Endothelial cell of umbilical vein (primary cell): Measurements from ENCODE around the gene APOF. TPM values are rescaled to one million over a fixed set of nuclear protein-coding genes. Genes with fewer than 3 reads are reported as not detected.

Experiments
- BruUV-seq: library from RNA; stranded (reverse); fragments of 400-500 nt; replicated peaks from 2 replicates; lab custom pipeline; 2021; lab: Mats Ljungman, UMichigan
- CTCF ChIA-PET: fragments of 300-600, 350-600 bp; sonication (Branson Sonifier 250); formaldehyde crosslinking; loops from one replicate; lab custom pipeline; 2021; ENCODE audit warnings: antibody characterized with exemption, inconsistent platforms; lab: Charles Lee
- POLR2A ChIA-PET: fragments of 300-600, 350-600 bp; sonication (Branson Sonifier 250); formaldehyde crosslinking; loops from one replicate; lab custom pipeline; 2021; ENCODE audit warnings: antibody characterized with exemption, inconsistent platforms; lab: Charles Lee
- DNase-seq: peaks from one replicate; pipeline ENCODE4 v3.0.0-alpha.2; 2011; ENCODE audit warnings: low read depth, low spot score
- FAIRE-seq: peaks from 2 replicates; lab custom pipeline; 2011; peaks lifted over from hg19 to GRCh38; lab: Jason Lieb, UNC
- H2AFZ ChIP-seq: 2 replicates; pipeline ENCODE4 v1.6.0; 2012; ENCODE audit warnings: low read depth, low read length, control low read depth, inconsistent platforms
- H3K27ac ChIP-seq: 2 replicates; pipeline ENCODE4 v1.5.1; 2011; ENCODE audit warnings: low read depth, mild to moderate bottlenecking, control low read depth, low read length, moderate library complexity; ENCODE audit not compliant: insufficient read depth
- H3K27me3 ChIP-seq, 2 experiments: 2 replicates each; pipeline versions ENCODE4 v1.6.0 to v1.6.1; 2011; ENCODE audit warnings: low read length in 2 of 2, mixed read lengths in 1 of 2; ENCODE audit not compliant: control insufficient read depth in 2 of 2, insufficient read depth in 2 of 2
- H3K36me3 ChIP-seq, 2 experiments: 2 replicates in 1 of 2; 3 replicates in 1 of 2; pipeline ENCODE4 v1.5.1; 2011; ENCODE audit warnings: low read length in 2 of 2, mild to moderate bottlenecking in 1 of 2, moderate library complexity in 1 of 2; ENCODE audit not compliant: control insufficient read depth in 2 of 2, insufficient read depth in 2 of 2; ENCODE audit errors: extremely low read depth in 1 of 2
- H3K4me1 ChIP-seq: 3 replicates; pipeline ENCODE4 v1.5.1; 2011; ENCODE audit warnings: mild to moderate bottlenecking, low read length; ENCODE audit not compliant: control insufficient read depth, insufficient read depth; ENCODE audit errors: extremely low read depth
- H3K4me2 ChIP-seq: 2 replicates; pipeline ENCODE4 v1.6.1; 2011; ENCODE audit warnings: low read length, control low read depth, mixed read lengths; ENCODE audit not compliant: insufficient read depth
- H3K4me3 ChIP-seq, 3 experiments: fragments of 200-600 bp in 1 of 3; sonication (generic), shearing (Covaris generic) in 1 of 3; replicated peaks in 1 of 3; 2 replicates each; pipeline ENCODE4 v1.5.1; 2011 to 2016; ENCODE audit warnings: control low read depth in 3 of 3, low read length in 3 of 3, mild to moderate bottlenecking in 2 of 3, inconsistent platforms in 1 of 3, low read depth in 1 of 3, moderate library complexity in 1 of 3; ENCODE audit not compliant: insufficient read depth in 1 of 3
- H3K79me2 ChIP-seq: 2 replicates; pipeline ENCODE4 v1.6.0; 2012; ENCODE audit warnings: low read length, inconsistent platforms; ENCODE audit not compliant: control insufficient read depth, insufficient read depth
- H3K9ac ChIP-seq: replicated peaks from 2 replicates; pipeline ENCODE3; 2011; ENCODE audit warnings: low read length, control low read depth; ENCODE audit not compliant: insufficient read depth; ENCODE audit errors: extremely low read depth
- H3K9me1 ChIP-seq: replicated peaks from 3 replicates; pipeline ENCODE4 v1.6.0; 2011; ENCODE audit warnings: mild to moderate bottlenecking, low read length; ENCODE audit not compliant: control insufficient read depth, insufficient read depth; ENCODE audit errors: extremely low read depth
- H3K9me3 ChIP-seq: replicated peaks from 2 replicates; pipeline ENCODE4 v1.5.1; 2012; ENCODE audit warnings: low read length, inconsistent platforms; ENCODE audit not compliant: control insufficient read depth, insufficient read depth
- H4K20me1 ChIP-seq: replicated peaks from 2 replicates; pipeline ENCODE3; 2011; ENCODE audit warnings: mild to moderate bottlenecking, low read length; ENCODE audit not compliant: control insufficient read depth, insufficient read depth; ENCODE audit errors: extremely low read depth
- CTCF ChIP-seq, 2 donors: IDR thresholded peaks; 1 replicate in 1 of 2; 2 replicates in 1 of 2; pipeline ENCODE4 v1.5.1; 2011; ENCODE audit warnings: low read length in 2 of 2, mild to moderate bottlenecking in 2 of 2, moderate library complexity in 2 of 2, control low read depth in 1 of 2, inconsistent platforms in 1 of 2, low read depth in 1 of 2; ENCODE audit not compliant: insufficient read depth in 1 of 2; ENCODE audit errors: extremely low read depth in 1 of 2
- EZH2 ChIP-seq: IDR thresholded peaks from 2 replicates; pipeline ENCODE4 v1.6.1; 2012; ENCODE audit warnings: borderline replicate concordance, low read depth, mild to moderate bottlenecking, moderate library complexity, low read length, inconsistent platforms; ENCODE audit not compliant: severe bottlenecking
- FOS ChIP-seq: IDR thresholded peaks from 2 replicates; pipeline ENCODE4 v1.6.1; 2011; ENCODE audit warnings: mild to moderate bottlenecking, low read length, moderate library complexity, borderline replicate concordance; ENCODE audit not compliant: insufficient read depth
- GATA2 ChIP-seq: IDR thresholded peaks from 2 replicates; pipeline ENCODE4 v1.7.0; 2011; ENCODE audit warnings: low read depth, mild to moderate bottlenecking, moderate library complexity, mixed read lengths, low read length; ENCODE audit not compliant: insufficient read length, insufficient read depth
- JUN ChIP-seq: IDR thresholded peaks from 2 replicates; pipeline ENCODE4 v1.6.1; 2011; ENCODE audit warnings: borderline replicate concordance, low read depth; ENCODE audit not compliant: insufficient read length, insufficient read depth
- MAX ChIP-seq: IDR thresholded peaks from 2 replicates; pipeline ENCODE4 v1.6.1; 2011; ENCODE audit not compliant: insufficient read depth, insufficient read length
- MYC ChIP-seq: IDR thresholded peaks from one replicate; pipeline ENCODE4 v1.6.1; 2011; ENCODE audit warnings: mild to moderate bottlenecking, low read depth, low read length
- POLR2A ChIP-seq: IDR thresholded peaks from 2 replicates; pipeline ENCODE4 v1.6.1; 2012; ENCODE audit warnings: low read depth, mild to moderate bottlenecking, control low read depth, low read length
- POLR2AphosphoS5 ChIP-seq: IDR thresholded peaks from 2 replicates; pipeline ENCODE4 v1.6.1; 2012; ENCODE audit warnings: low read depth, mild to moderate bottlenecking, control low read depth, low read length, moderate library complexity; ENCODE audit not compliant: insufficient read depth
- dilution Hi-C: fragments of 300-500 bp; cut with MboI; formaldehyde crosslinking; loops from one replicate; pipeline ENCODE4 v1.15.0; 2019; ENCODE audit warnings: low sequenced_read_pairs; ENCODE audit not compliant: extremely low pct_ligation_motif_present
- intact Hi-C: fragments of 100-400 bp; cut with micrococcal nuclease; formaldehyde crosslinking; loops from one replicate; pipeline ENCODE4 v1.10.0; 2022
- polyA plus RNA-seq, 4 experiments: library from polyadenylated mRNA; depleted of rRNA in 3 of 4; stranded (reverse) in 3 of 4; unstranded in 1 of 4; fragments of >200 nt; gene quantifications; 2 replicates each; pipeline versions ENCODE4 v1.2.1 to v1.2.3, GENCODE V29; 2011 to 2012; ENCODE audit warnings: missing spikeins in 1 of 4
- total RNA-seq: library from RNA; stranded (reverse); gene quantifications from 2 replicates; pipeline ENCODE4 v1.2.3, GENCODE V29; 2021

The APOF gene
- total and polyA plus RNA-seq, 2 donors (not counting 3 experiments of a cell fraction or from before 2014, with no cell fraction given), result not detected

- no peaks in the 10 kb centered on the region for H3K79me2 ChIP-seq
- H3K9me3 ChIP-seq, result no peaks in the 10 kb centered on the region
- FAIRE-seq (peak; percentile 8), DNase-seq (no peak)
- H4K20me1 ChIP-seq, result no peaks in the 10 kb centered on the region
- CTCF ChIA-PET, result interaction anchor here (0.9 to 1.7 kb wide), 3 partner anchors 19 to 123 kb away, joined by 3 read pairs; partner anchors contain the start of gene STAT2
- no peak overlapping the region for H3K4me2 ChIP-seq
- H3K9ac ChIP-seq, result no peak overlapping the region
- H3K27ac ChIP-seq, result no peak overlapping the region
- dilution Hi-C loops, result loop anchor here (10.0 kb wide), 1 partner anchor 63 kb away; no protein-coding TSS in a partner anchor
- POLR2A ChIA-PET, result no interaction called here
- intact Hi-C loops, result no loop called here
- TF ChIP-seq FOS (no peak), POLR2AphosphoS5 (no peak), EZH2 (no peak), MAX (no peak), JUN (no peak), POLR2A (no peak), CTCF (IDR thresholded peaks at IDR 0.05; ENCODE audit: extremely low read depth in 1 of 2, insufficient read depth in 1 of 2, low read depth in 1 of 2, low read length in 2 of 2) (no peak), MYC (no peak), GATA2 (no peak)
- no peak overlapping the region for H3K4me3 ChIP-seq
- no peaks in the 10 kb centered on the region for H3K9me1 ChIP-seq
- peaks cover 12 to 31% of the 10 kb centered on the region in 2 experiments for H3K36me3 ChIP-seq
- BruUV-seq, result no TSS peak
- no peaks in the 10 kb centered on the region for H3K27me3 ChIP-seq
- H2AFZ ChIP-seq, result no peak overlapping the region
- H3K4me1 ChIP-seq, result no peaks in the 10 kb centered on the region
These were observed 21.0 kb downstream of the APOF start for GRCh38 chr12:56341616-56342015.
